ENCODE results near the gene PLEKHF1.

PLEKHF1 gene

GRCh38 chr19:29635963-29636362 is 29.3 kb upstream of the PLEKHF1 start:
- DNase-seq: no peak

- no peak for DNase-seq
Measured at GRCh38 chr19:29636553-29637360, 28.5 kb upstream of the PLEKHF1 start.

GRCh38 chr19:29639086-29639485 is 26.2 kb upstream of the PLEKHF1 start:
- no peak for DNase-seq

- DNase-seq: no peak
Measured at GRCh38 chr19:29640231-29640630, 25.0 kb upstream of the PLEKHF1 start.

- DNase-seq: no peak
Measured at GRCh38 chr19:29641597-29641996, 23.7 kb upstream of the PLEKHF1 start.

GRCh38 chr19:29643361-29643935 is 21.8 kb upstream of the PLEKHF1 start:
- no peak for DNase-seq

GRCh38 chr19:29644210-29644609 is 21.1 kb upstream of the PLEKHF1 start:
- no peak for DNase-seq

- DNase-seq: no peak
Measured at GRCh38 chr19:29645491-29645867, 19.8 kb upstream of the PLEKHF1 start.

- DNase-seq: no peak
Measured at GRCh38 chr19:29645911-29646310, 19.4 kb upstream of the PLEKHF1 start.

GRCh38 chr19:29650772-29651387 is 14.4 kb upstream of the PLEKHF1 start:
- no peak for DNase-seq

GRCh38 chr19:29651622-29652394 is 13.5 kb upstream of the PLEKHF1 start:
- DNase-seq: no peak

GRCh38 chr19:29653398-29653797 is 11.9 kb upstream of the PLEKHF1 start:
- no peak for DNase-seq

GRCh38 chr19:29655648-29656335 is 9.5 kb upstream of the PLEKHF1 start:
- DNase-seq: no peak

GRCh38 chr19:29658221-29658991 is 6.9 kb upstream of the PLEKHF1 start:
- DNase-seq: no peak

- DNase-seq: no peak
Measured at GRCh38 chr19:29660835-29661234, 4.4 kb upstream of the PLEKHF1 start.

- no peak for DNase-seq
Measured at GRCh38 chr19:29662278-29662603, 3.0 kb upstream of the PLEKHF1 start.

- DNase-seq: no peak
Measured at GRCh38 chr19:29662604-29663404, 2.5 kb upstream of the PLEKHF1 start.

- no peak for DNase-seq
Measured at GRCh38 chr19:29663861-29664752, 1.2 kb upstream of the PLEKHF1 start.

GRCh38 chr19:29664753-29665214 is 477 bp upstream of the PLEKHF1 start:
- no peak for DNase-seq

Data from CD4-positive, alpha-beta T cell treated with Interleukin-10 for 1 hour (primary cell).